NCI-H1092 (cell line): ENCODE results near the gene SLC19A1.
"Not testable (repeated sequence)": the region's sequence is repeated elsewhere in the genome, so short reads cannot be mapped to it uniquely, and the experiment has no call there.

ENCODE experiments used
- DNase-seq: peaks from one replicate; lab custom pipeline; 2025; lab: John Stamatoyannopoulos, UW

SLC19A1 gene

GRCh38 chr21:45576838-45577737 lies 34.8 kb upstream of the SLC19A1 start:
- DNase-seq: no peak

GRCh38 chr21:45575993-45576837 lies 34.0 kb upstream of the SLC19A1 start:
- DNase-seq: no peak

GRCh38 chr21:45575304-45575992 lies 33.2 kb upstream of the SLC19A1 start:
- no peak for DNase-seq

- no peak for DNase-seq
These were observed 32.5 kb upstream of the SLC19A1 start for GRCh38 chr21:45574691-45575090.

GRCh38 chr21:45574081-45574501 lies 31.9 kb upstream of the SLC19A1 start:
- no peak for DNase-seq

GRCh38 chr21:45573452-45574035 lies 31.3 kb upstream of the SLC19A1 start:
- no peak for DNase-seq

- no peak for DNase-seq
These were observed 30.7 kb upstream of the SLC19A1 start for GRCh38 chr21:45572783-45573451.

GRCh38 chr21:45572231-45572630 lies 30.0 kb upstream of the SLC19A1 start:
- DNase-seq: no peak

GRCh38 chr21:45571641-45572040 lies 29.4 kb upstream of the SLC19A1 start:
- no peak for DNase-seq

GRCh38 chr21:45570826-45571601 lies 28.8 kb upstream of the SLC19A1 start:
- DNase-seq: no peak

- DNase-seq: no peak
These were observed 27.8 kb upstream of the SLC19A1 start for GRCh38 chr21:45570071-45570470.

- DNase-seq: no peak
These were observed 26.1 kb upstream of the SLC19A1 start for GRCh38 chr21:45568383-45568782.

GRCh38 chr21:45564137-45564536 lies 21.9 kb upstream of the SLC19A1 start:
- not testable (repeated sequence) for DNase-seq

- no peak for DNase-seq
These were observed 20.7 kb upstream of the SLC19A1 start for GRCh38 chr21:45562965-45563364.

- no peak for DNase-seq
These were observed 20.2 kb upstream of the SLC19A1 start for GRCh38 chr21:45562402-45562801.

- DNase-seq: not testable (repeated sequence)
These were observed 19.0 kb upstream of the SLC19A1 start for GRCh38 chr21:45561241-45561640.

GRCh38 chr21:45560106-45561021 lies 18.1 kb upstream of the SLC19A1 start:
- no peak for DNase-seq

- no peak for DNase-seq
These were observed 17.2 kb upstream of the SLC19A1 start for GRCh38 chr21:45559216-45560105.
